ENCODE measurements around the gene OR6V1. TPM values are rescaled to one million over a fixed set of nuclear protein-coding genes. Genes with fewer than 3 reads are reported as not detected.

Gene OR6V1
- total RNA-seq, 2 experiments from 2014 or later: not detected

GRCh38 chr7:143012409-143012808, 39.7 kb upstream of the OR6V1 start:
- Histone ChIP-seq H3K4me3 (ENCODE audit: low read length) (no peak overlapping the region), H3K36me3 (ENCODE audit: insufficient read depth, low read length) (no peaks in the 10 kb centered on the region), H3K27me3 (ENCODE audit: control insufficient read depth in 1 of 2, insufficient read depth in 2 of 2, low read length in 2 of 2) (peaks cover 0 to 13% of the 10 kb centered on the region in 2 experiments), H3K27ac (ENCODE audit: low read depth in 1 of 2, low read length in 2 of 2) (no peak overlapping the region), H3K9me3 (ENCODE audit: control insufficient read depth in 1 of 2, insufficient read depth in 1 of 2, low read length in 2 of 2) (no peaks in the 10 kb centered on the region), H3K4me1 (ENCODE audit: insufficient read depth, low read length) (no peaks in the 10 kb centered on the region)
- Mint-ChIP-seq H3K27ac (no peak overlapping the region), H3K27me3 (peaks cover 20% of the 10 kb centered on the region), H3K36me3 (ENCODE audit: low read depth) (no peaks in the 10 kb centered on the region), H3K9me3 (no peaks in the 10 kb centered on the region), H3K4me1 (ENCODE audit: low read depth) (no peaks in the 10 kb centered on the region), H3K4me3 (no peak overlapping the region)
- no peak for TF ChIP-seq CTCF (IDR thresholded peaks at IDR 0.05)
- no peak for ATAC-seq (ENCODE audit: poor library complexity)
- POLR2A ChIA-PET: no interaction called here
- CTCF ChIA-PET: interaction anchor here (0.7 to 2.0 kb wide), 2 partner anchors 9 to 203 kb away, joined by 3 to 4 read pairs; no protein-coding TSS in a partner anchor
- intact Hi-C loops (cut with DNase I, micrococcal nuclease): no loop called here
- no peak for DNase-seq

GRCh38 chr7:143013473-143013872, 38.7 kb upstream of the OR6V1 start:
- Mint-ChIP-seq H3K36me3 (ENCODE audit: low read depth) (no peaks in the 10 kb centered on the region), H3K27me3 (peaks cover 16% of the 10 kb centered on the region), H3K4me1 (ENCODE audit: low read depth) (no peaks in the 10 kb centered on the region), H3K9me3 (no peaks in the 10 kb centered on the region), H3K4me3 (no peak overlapping the region), H3K27ac (no peak overlapping the region)
- H3K4me1 ChIP-seq (ENCODE audit: insufficient read depth, low read length): no peaks in the 10 kb centered on the region
- H3K4me3 ChIP-seq (ENCODE audit: low read length): no peak overlapping the region
- no peak overlapping the region for H3K27ac ChIP-seq (ENCODE audit: low read depth in 1 of 2, low read length in 2 of 2)
- ChIA-PET POLR2A (no interaction called here), CTCF (no interaction called here)
- DNase-seq: no peak
- no peak for ATAC-seq (ENCODE audit: poor library complexity)
- intact Hi-C loops (cut with DNase I, micrococcal nuclease): no loop called here
- no peaks in the 10 kb centered on the region for H3K36me3 ChIP-seq (ENCODE audit: insufficient read depth, low read length)
- no peaks in the 10 kb centered on the region for H3K9me3 ChIP-seq (ENCODE audit: control insufficient read depth in 1 of 2, insufficient read depth in 1 of 2, low read length in 2 of 2)
- peaks cover 0 to 13% of the 10 kb centered on the region in 2 experiments for H3K27me3 ChIP-seq (ENCODE audit: control insufficient read depth in 1 of 2, insufficient read depth in 2 of 2, low read length in 2 of 2)
- TF ChIP-seq CTCF (IDR thresholded peaks at IDR 0.05): no peak

- Histone ChIP-seq H3K27ac (ENCODE audit: low read depth in 1 of 2, low read length in 2 of 2) (no peak overlapping the region), H3K4me1 (ENCODE audit: insufficient read depth, low read length) (no peaks in the 10 kb centered on the region), H3K36me3 (ENCODE audit: insufficient read depth, low read length) (no peaks in the 10 kb centered on the region), H3K9me3 (ENCODE audit: control insufficient read depth in 1 of 2, insufficient read depth in 1 of 2, low read length in 2 of 2) (no peaks in the 10 kb centered on the region), H3K27me3 (ENCODE audit: control insufficient read depth in 1 of 2, insufficient read depth in 2 of 2, low read length in 2 of 2) (peaks cover 0 to 13% of the 10 kb centered on the region in 2 experiments), H3K4me3 (ENCODE audit: low read length) (no peak overlapping the region)
- no peak for TF ChIP-seq CTCF (IDR thresholded peaks at IDR 0.05)
- DNase-seq: no peak
- ChIA-PET CTCF (no interaction called here), POLR2A (no interaction called here)
- ATAC-seq (ENCODE audit: poor library complexity): no peak
- no peak overlapping the region for H3K4me3 Mint-ChIP-seq
- H3K36me3 Mint-ChIP-seq (ENCODE audit: low read depth): no peaks in the 10 kb centered on the region
- no peaks in the 10 kb centered on the region for H3K9me3 Mint-ChIP-seq
- intact Hi-C loops (cut with DNase I, micrococcal nuclease): no loop called here
- H3K27me3 Mint-ChIP-seq: peaks cover 16% of the 10 kb centered on the region
- H3K4me1 Mint-ChIP-seq (ENCODE audit: low read depth): no peaks in the 10 kb centered on the region
- H3K27ac Mint-ChIP-seq: no peak overlapping the region
These were observed 38.2 kb upstream of the OR6V1 start for GRCh38 chr7:143013893-143014292.
